K562 treated with DMSO at 1 percent for 4 hours (cell line): ENCODE data around the gene GGTLC2. TPM values are rescaled to one million over a fixed set of nuclear protein-coding genes. Genes with fewer than 3 reads are reported as not detected.

Experiments used
- total RNA-seq: library from RNA; unstranded; fragments of 300-600 nt; gene quantifications from 2 replicates; pipeline ENCODE4 v1.2.3, GENCODE V29; 2022; ENCODE audit not compliant: insufficient read depth

GGTLC2 gene
- total RNA-seq = not detected in 2 replicates

DNA sequence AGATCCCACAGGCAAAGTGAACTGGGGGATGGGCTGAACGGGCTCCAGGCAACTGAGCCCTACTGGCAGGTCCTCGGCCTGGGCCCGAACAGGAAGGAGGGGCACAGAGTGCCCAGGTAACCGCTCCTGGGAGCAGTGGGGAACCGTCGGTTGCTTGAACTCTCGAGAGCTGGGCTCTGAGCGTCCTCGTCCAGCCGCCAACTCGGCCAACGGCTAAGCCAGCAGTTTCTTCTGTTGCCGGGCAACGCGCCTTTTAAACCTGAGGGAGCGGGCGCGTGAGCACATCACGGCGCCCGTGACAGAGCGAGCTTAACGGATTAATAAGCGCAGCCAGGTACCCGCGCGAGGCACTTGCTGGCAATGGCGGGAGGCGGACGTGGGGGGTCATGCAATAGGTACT is at the start of gene GGTLC2:
GGTLC2 (plus strand) TSS at position 301 of the 400 bp plus-strand sequence. CDS start 1,732 bp downstream, outside the sequence.

Other genes starting within 250 kb of the GGTLC2 start
- gene ZNF280B, start 135.9 kb upstream of the GGTLC2 start, total RNA-seq = 12.2 and 14.8 TPM in 2 replicates
- gene ZNF280A, start 124.3 kb upstream of the GGTLC2 start, total RNA-seq = 24.6 and 33.0 TPM in 2 replicates
- gene PRAME, start 85.3 kb upstream of the GGTLC2 start, total RNA-seq = 1,261 and 1,621 TPM in 2 replicates
- gene IGLL5, start 243.2 kb downstream of the GGTLC2 start, total RNA-seq = not detected in 2 replicates